ENCODE measurements around the gene USP36.

DNA sequence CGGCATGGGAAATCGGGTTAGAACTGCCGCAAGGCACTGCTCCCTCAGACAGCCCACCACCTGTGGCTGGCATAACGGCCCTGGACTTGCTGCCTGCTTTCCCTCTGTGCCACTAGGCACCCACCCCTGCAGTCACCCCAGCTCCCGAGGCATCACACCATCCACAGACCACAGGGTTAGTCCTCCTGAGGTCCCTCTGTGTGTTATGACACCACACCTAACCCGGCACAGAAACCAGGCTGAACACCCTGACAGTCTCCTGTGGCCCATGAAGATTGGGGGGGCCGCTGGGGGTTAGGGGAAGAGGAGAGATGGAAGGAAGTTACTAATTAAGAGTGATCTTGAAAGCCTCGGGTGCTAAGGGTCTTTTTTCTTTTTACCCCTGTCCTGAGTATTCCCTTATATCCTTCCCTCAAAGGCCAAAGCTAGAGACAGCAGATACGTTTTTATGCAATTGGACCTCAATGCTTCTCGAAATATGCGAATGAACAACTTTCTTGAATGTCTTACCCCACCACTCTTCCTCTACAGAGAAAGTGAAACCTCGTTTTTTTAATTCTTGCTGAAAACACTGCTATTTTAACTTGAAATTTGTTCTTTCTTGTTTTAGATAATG is 65.5 kb downstream of the USP36 start:
- TF ChIP-seq, protein P1, sequence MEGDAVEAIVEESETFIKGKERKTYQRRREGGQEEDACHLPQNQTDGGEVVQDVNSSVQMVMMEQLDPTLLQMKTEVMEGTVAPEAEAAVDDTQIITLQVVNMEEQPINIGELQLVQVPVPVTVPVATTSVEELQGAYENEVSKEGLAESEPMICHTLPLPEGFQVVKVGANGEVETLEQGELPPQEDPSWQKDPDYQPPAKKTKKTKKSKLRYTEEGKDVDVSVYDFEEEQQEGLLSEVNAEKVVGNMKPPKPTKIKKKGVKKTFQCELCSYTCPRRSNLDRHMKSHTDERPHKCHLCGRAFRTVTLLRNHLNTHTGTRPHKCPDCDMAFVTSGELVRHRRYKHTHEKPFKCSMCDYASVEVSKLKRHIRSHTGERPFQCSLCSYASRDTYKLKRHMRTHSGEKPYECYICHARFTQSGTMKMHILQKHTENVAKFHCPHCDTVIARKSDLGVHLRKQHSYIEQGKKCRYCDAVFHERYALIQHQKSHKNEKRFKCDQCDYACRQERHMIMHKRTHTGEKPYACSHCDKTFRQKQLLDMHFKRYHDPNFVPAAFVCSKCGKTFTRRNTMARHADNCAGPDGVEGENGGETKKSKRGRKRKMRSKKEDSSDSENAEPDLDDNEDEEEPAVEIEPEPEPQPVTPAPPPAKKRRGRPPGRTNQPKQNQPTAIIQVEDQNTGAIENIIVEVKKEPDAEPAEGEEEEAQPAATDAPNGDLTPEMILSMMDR (IDR thresholded peaks at IDR 0.05) = no peak
- TF ChIP-seq POLR2A (IDR thresholded peaks at IDR 0.05) = no peak

All from adrenal gland (tissue), 5 donors.